Measurements from ENCODE around the gene CTNNA3. TPM values are rescaled to one million over a fixed set of nuclear protein-coding genes. Genes with fewer than 3 reads are reported as not detected.

The CTNNA3 gene
- total and polyA plus RNA-seq, 2 of the 4 experiments (the other 2 are of a cell fraction) = 0.19 to 0.90 TPM

DNA sequence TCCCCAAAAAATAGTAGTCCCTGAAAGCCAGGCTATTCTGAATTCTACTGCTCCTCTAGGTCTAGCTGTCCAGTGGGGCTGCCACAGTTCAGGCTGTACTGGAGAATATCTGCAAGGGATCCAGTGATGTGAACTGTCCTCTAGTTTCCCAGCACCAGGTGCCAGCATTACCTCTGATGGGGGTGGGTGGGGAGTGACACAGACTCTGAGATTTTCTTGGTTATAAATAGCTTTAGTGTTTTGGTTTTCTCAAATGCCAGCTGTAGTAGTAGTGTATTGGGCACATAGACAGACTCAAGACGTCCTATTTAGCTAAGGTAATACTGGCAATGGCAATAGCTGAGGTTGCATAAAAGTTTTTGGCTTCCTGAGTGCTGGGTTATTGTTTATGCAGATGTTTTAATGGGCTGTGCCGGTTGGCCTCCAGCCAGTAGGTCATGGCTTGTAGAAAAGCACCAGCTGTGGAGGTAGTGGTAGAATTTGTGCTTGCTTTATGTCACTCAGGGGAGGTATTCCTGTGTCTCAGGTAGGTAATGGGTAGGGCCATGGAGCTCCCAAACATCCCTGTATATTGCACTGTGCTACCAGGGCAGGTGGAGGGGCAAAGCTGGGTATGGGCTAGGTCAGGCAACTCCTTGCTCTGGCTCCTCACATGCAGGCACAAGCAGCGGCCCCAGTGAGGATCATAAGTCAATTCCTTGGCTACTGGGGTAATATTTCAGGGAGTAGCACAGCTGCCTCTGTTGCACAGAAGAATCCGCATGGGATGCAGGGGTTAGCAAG, 1108.9 kb downstream of the CTNNA3 start:
- Histone ChIP-seq H3K56ac (ENCODE audit: extremely low read depth, insufficient read depth, low read length) (no peak overlapping the region), H2AK5ac (ENCODE audit: low read depth, low read length) (no peak overlapping the region), H3K27me3 (ENCODE audit: control insufficient read depth, insufficient read depth, low read length) (no peaks in the 10 kb centered on the region), H3K36me3 (ENCODE audit: control insufficient read depth, insufficient read depth, low read length) (no peaks in the 10 kb centered on the region), H2BK5ac (ENCODE audit: low read depth, low read length, poor library complexity, severe bottlenecking) (no peak overlapping the region), H3K27ac (ENCODE audit: insufficient read depth, low read length) (no peak overlapping the region), H3K9ac (ENCODE audit: low read depth, low read length) (no peak overlapping the region), H3K9me1 (ENCODE audit: insufficient read depth, low read length) (no peaks in the 10 kb centered on the region), H3K18ac (ENCODE audit: low read depth, low read length) (no peak overlapping the region), H2BK15ac (ENCODE audit: low read depth, low read length) (no peak overlapping the region), H3K9me3 (ENCODE audit: control insufficient read depth, insufficient read depth, low read length) (no peaks in the 10 kb centered on the region), H2AFZ (replicated peaks; ENCODE audit: low read length, poor library complexity) (no peak overlapping the region), H3K4me3 (ENCODE audit: insufficient read depth, low read depth, low read length) (no peak overlapping the region), H2BK120ac (ENCODE audit: low read depth, low read length) (no peak overlapping the region), H2AK9ac (replicated peaks; ENCODE audit: low read depth, low read length, poor library complexity) (no peak overlapping the region), H4K20me1 (ENCODE audit: insufficient read depth, low read length) (no peaks in the 10 kb centered on the region), H4K5ac (ENCODE audit: low read depth, low read length) (no peak overlapping the region), H3K4me2 (ENCODE audit: low read depth, low read length) (no peak overlapping the region), H3K4me1 (ENCODE audit: control insufficient read depth, insufficient read depth, low read length) (no peaks in the 10 kb centered on the region), H3K14ac (replicated peaks; ENCODE audit: low read depth, low read length) (no peak overlapping the region), H4K91ac (ENCODE audit: insufficient read depth, low read depth, low read length) (no peak overlapping the region), H3K4ac (ENCODE audit: low read depth, low read length) (no peak overlapping the region), H4K8ac (ENCODE audit: low read depth in 2 of 2, low read length in 2 of 2) (no peak overlapping the region), H3K23ac (ENCODE audit: low read depth, low read length) (no peak overlapping the region), H3K79me1 (ENCODE audit: low read depth in 1 of 2, low read length in 2 of 2) (no peaks in the 10 kb centered on the region), H2BK20ac (ENCODE audit: low read depth, low read length) (no peak overlapping the region)
- in situ Hi-C loops (cut with MboI; ENCODE audit: low sequenced_read_pairs) (no loop called here), dilution Hi-C loops (cut with HindIII; ENCODE audit: low sequenced_read_pairs, unreplicated experiment) (no loop called here), intact Hi-C loops (cut with micrococcal nuclease) (loop anchor here (1.0 to 10.0 kb wide), 2 partner anchors 344 to 938 kb away; no protein-coding TSS in a partner anchor)
- POLR2A ChIA-PET (ENCODE audit: unreplicated experiment) = no interaction called here
- WGBS, 2 experiments (ENCODE audit: extremely low coverage in 2 of 2, insufficient read length in 1 of 2) = 40% methylated on average over 2 of the region's 4 CpGs; no CpG with 5 or more reads in 1 of the 2 experiments
- no peak for DNase-seq
- ATAC-seq (ENCODE audit: low read depth) = no peak
- CTCF ChIA-PET = interaction anchor here (0.5 kb wide), 1 partner anchor 1118 kb away, joined by 4 read pairs; no protein-coding TSS in a partner anchor
- BruUV-seq (replicated peaks) = no TSS peak
- TF ChIP-seq MAZ (IDR thresholded peaks at IDR 0.05; ENCODE audit: borderline replicate concordance, low read depth, low read length) = no peak
- no peak for TF ChIP-seq FOS (IDR thresholded peaks at IDR 0.05; ENCODE audit: low read depth, low read length)
- TF ChIP-seq POLR2A (IDR thresholded peaks at IDR 0.05; ENCODE audit: low read depth, low read length) = no peak
- TF ChIP-seq MXI1 (IDR thresholded peaks at IDR 0.05; ENCODE audit: borderline replicate concordance, low read depth, low read length) = no peak
- TF ChIP-seq CHD1 (IDR thresholded peaks at IDR 0.05; ENCODE audit: low read depth, low read length) = no peak
- no peak for TF ChIP-seq SMC3 (IDR thresholded peaks at IDR 0.05; ENCODE audit: low read depth, low read length)
- TF ChIP-seq NFE2L2 (IDR thresholded peaks at IDR 0.05; ENCODE audit: low read depth, low read length) = no peak
- TF ChIP-seq CEBPB (IDR thresholded peaks at IDR 0.05; ENCODE audit: low read depth, low read length) = no peak
- TF ChIP-seq, protein P1, sequence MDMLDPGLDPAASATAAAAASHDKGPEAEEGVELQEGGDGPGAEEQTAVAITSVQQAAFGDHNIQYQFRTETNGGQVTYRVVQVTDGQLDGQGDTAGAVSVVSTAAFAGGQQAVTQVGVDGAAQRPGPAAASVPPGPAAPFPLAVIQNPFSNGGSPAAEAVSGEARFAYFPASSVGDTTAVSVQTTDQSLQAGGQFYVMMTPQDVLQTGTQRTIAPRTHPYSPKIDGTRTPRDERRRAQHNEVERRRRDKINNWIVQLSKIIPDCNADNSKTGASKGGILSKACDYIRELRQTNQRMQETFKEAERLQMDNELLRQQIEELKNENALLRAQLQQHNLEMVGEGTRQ (IDR thresholded peaks at IDR 0.05; ENCODE audit: low read depth, low read length) = no peak
- TF ChIP-seq MAFK (IDR thresholded peaks at IDR 0.05; ENCODE audit: low read depth, low read length) = no peak
- TF ChIP-seq RCOR1 (IDR thresholded peaks at IDR 0.05; ENCODE audit: insufficient replicate concordance, low read length) = no peak
- no peak for TF ChIP-seq BHLHE40 (IDR thresholded peaks at IDR 0.05; ENCODE audit: low read depth, low read length)
- TF ChIP-seq, protein P2, sequence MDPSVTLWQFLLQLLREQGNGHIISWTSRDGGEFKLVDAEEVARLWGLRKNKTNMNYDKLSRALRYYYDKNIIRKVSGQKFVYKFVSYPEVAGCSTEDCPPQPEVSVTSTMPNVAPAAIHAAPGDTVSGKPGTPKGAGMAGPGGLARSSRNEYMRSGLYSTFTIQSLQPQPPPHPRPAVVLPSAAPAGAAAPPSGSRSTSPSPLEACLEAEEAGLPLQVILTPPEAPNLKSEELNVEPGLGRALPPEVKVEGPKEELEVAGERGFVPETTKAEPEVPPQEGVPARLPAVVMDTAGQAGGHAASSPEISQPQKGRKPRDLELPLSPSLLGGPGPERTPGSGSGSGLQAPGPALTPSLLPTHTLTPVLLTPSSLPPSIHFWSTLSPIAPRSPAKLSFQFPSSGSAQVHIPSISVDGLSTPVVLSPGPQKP (IDR thresholded peaks at IDR 0.05; ENCODE audit: borderline replicate concordance, low read depth, low read length) = no peak
- no peak for TF ChIP-seq RFX5 (IDR thresholded peaks at IDR 0.05; ENCODE audit: low read depth, low read length)
- TF ChIP-seq RAD21 (IDR thresholded peaks at IDR 0.05; ENCODE audit: low read length) = no peak
